Motor neuron (in vitro differentiated cells): Measurements from ENCODE around the gene RFTN1. TPM values are rescaled to one million over a fixed set of nuclear protein-coding genes. Genes with fewer than 3 reads are reported as not detected.
A peak's percentile ranks its signal among the peaks of the same experiment; 100 is the strongest.

Experiments used
- ATAC-seq, 8 experiments: fragments of 200-7000 bp; cut with Tn5 transposase; replicated peaks in 6 of 8; 2 replicates each; pipeline ENCODE4 v1.8.0; 2021; ENCODE audit warnings: mild to moderate bottlenecking in 8 of 8, moderate library complexity in 8 of 8
- H3K27ac ChIP-seq, 2 donors: fragments of 250-450 bp; sonication (Bioruptor Pico); 2 replicates each; pipeline ENCODE4 v1.9.0; 2021; ENCODE audit warnings: antibody characterized with exemption in 2 of 2, mild to moderate bottlenecking in 2 of 2, moderate library complexity in 1 of 2
- H3K4me1 ChIP-seq, 2 donors: fragments of 250-450 bp; sonication (Bioruptor Pico); replicated peaks in 1 of 2; 2 replicates each; pipeline ENCODE4 v1.6.1; 2021; ENCODE audit warnings: antibody characterized with exemption in 2 of 2, mild to moderate bottlenecking in 2 of 2, moderate library complexity in 1 of 2
- H3K4me3 ChIP-seq, 5 donors: fragments of 250-450 bp; sonication (Bioruptor Pico); 2 replicates each; pipeline ENCODE4 v1.9.0; 2021; ENCODE audit warnings: antibody characterized with exemption in 5 of 5, mild to moderate bottlenecking in 5 of 5, moderate library complexity in 4 of 5
- WGBS, 10 experiments: fragments of 450-650 bp; shearing (Covaris generic); methylation state at CpG; one replicate each; pipeline ENCODE4 v1.0.0; 2022; 5-methylcytosine and 5-hydroxymethylcytosine counted together
- in situ Hi-C, 9 experiments: fragments of 400-800 bp; cut with MboI; loops; one replicate each; pipeline ENCODE4 v1.15.0; 2021; ENCODE audit warnings: low sequenced_read_pairs in 9 of 9, low pct_unique_long_range_greater_than_20kb in 2 of 9; ENCODE audit not compliant: unreplicated experiment in 9 of 9
- total RNA-seq, 8 experiments: library from RNA; unstranded; fragments of 300-600 nt; gene quantifications; 2 replicates each; pipeline versions ENCODE4 v1.2.3 to v1.2.4, GENCODE V29; 2022

Gene RFTN1
- total RNA-seq, 8 experiments from 2014 or later, result 2.4 to 27.9 (median 6.7) TPM

DNA sequence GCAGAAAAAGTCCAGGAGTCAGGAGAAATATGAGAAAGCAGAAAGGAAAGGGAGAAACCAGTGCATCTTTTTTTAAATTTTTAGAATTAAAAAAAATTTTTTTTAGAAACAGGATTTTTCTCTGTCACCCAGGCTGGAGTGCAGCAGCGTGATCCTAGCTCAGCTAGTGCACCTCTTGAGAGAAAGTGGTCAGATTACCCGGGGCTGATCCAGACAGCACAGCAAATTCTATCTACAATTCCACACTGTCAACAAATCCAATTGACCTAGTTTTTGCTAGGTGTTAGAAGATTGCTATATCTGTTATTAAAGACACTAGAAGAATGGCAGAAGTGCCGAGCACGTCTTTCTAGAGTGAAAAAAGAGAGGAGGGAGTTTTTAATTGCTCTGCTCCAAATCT, 117.3 kb downstream of the RFTN1 start:
- ATAC-seq, result no peak
- in situ Hi-C loops, result no loop called here
- no peak overlapping the region for H3K27ac ChIP-seq
- peaks cover 0 to 12% of the 10 kb centered on the region in 2 donors for H3K4me1 ChIP-seq
- no peak overlapping the region for H3K4me3 ChIP-seq
- 71 to 100% (median 90%) methylated on average over 1 to 3 of the region's 4 CpGs; no CpG with 5 or more reads in 5 of the 10 experiments for WGBS, 10 experiments

- H3K27ac ChIP-seq, result no peak overlapping the region
- in situ Hi-C loops, result no loop called here
- ATAC-seq, result no peak
- H3K4me1 ChIP-seq, result peaks cover 0 to 12% of the 10 kb centered on the region in 2 donors
- no peak overlapping the region for H3K4me3 ChIP-seq
- 7 to 80% (median 53%) methylated on average over 1 to 3 of the region's 3 CpGs; no CpG with 5 or more reads in 2 of the 10 experiments for WGBS, 10 experiments
These were observed 118.3 kb downstream of the RFTN1 start for GRCh38 chr3:16395212-16395611.

GRCh38 chr3:16394639-16395038, 118.9 kb downstream of the RFTN1 start:
- H3K4me1 ChIP-seq, result peaks cover 0 to 10% of the 10 kb centered on the region in 2 donors
- in situ Hi-C loops, result no loop called here
- ATAC-seq, result peak in 1 of 8 experiments; percentile 10
- WGBS, 10 experiments, result 0 to 43% (median 0%) methylated on average over 1 of the region's 1 CpG; no CpG with 5 or more reads in 7 of the 10 experiments
- H3K4me3 ChIP-seq, result no peak overlapping the region
- H3K27ac ChIP-seq, result no peak overlapping the region

- H3K4me1 ChIP-seq, result no peaks in the 10 kb centered on the region
- WGBS, 10 experiments, result 40 to 100% (median 80%) methylated on average over 1 of the region's 1 CpG; no CpG with 5 or more reads in 6 of the 10 experiments
- peak in 2 of 8 experiments; percentile 49 to 77 for ATAC-seq
- H3K4me3 ChIP-seq, result no peak overlapping the region
- in situ Hi-C loops, result no loop called here
- no peak overlapping the region for H3K27ac ChIP-seq
These were observed 120.8 kb downstream of the RFTN1 start for GRCh38 chr3:16392717-16393116.

- in situ Hi-C loops, result no loop called here
- Histone ChIP-seq H3K4me3 (no peak overlapping the region), H3K27ac (no peak overlapping the region), H3K4me1 (no peaks in the 10 kb centered on the region)
- 0% methylated on average over 1 of the region's 1 CpG; no CpG with 5 or more reads in 7 of the 10 experiments for WGBS, 10 experiments
- ATAC-seq, result peak in 2 of 8 experiments; percentile 34 to 62
These were observed 121.4 kb downstream of the RFTN1 start for GRCh38 chr3:16392065-16392464.

DNA sequence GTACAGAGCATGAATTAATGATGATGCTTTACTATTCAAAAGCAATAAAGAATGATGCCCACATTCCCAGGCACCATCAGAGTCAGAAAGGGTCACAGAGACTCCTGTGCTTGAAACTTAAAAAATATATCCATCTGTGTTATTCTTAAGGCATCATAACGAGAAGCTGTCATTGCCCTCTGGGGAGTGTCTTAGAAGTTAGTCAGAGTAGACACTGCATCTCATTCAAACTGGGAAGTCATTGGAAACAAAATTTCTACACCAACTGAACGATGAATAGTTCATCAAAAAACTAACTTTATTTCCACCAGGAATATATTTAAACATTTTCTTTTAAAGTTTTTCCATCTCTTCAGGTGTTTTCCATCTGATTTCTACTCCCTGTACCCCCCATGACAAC, 122.9 kb downstream of the RFTN1 start:
- Histone ChIP-seq H3K27ac (no peak overlapping the region), H3K4me1 (no peaks in the 10 kb centered on the region), H3K4me3 (no peak overlapping the region)
- in situ Hi-C loops, result no loop called here
- no peak for ATAC-seq
- WGBS, 10 experiments, result 8 to 95% (median 58%) methylated on average over 1 to 2 of the region's 2 CpGs; no CpG with 5 or more reads in 2 of the 10 experiments

- no peaks in the 10 kb centered on the region for H3K4me1 ChIP-seq
- no peak overlapping the region for H3K27ac ChIP-seq
- no peak overlapping the region for H3K4me3 ChIP-seq
- peak in 3 of 8 experiments; percentile 33 to 79 (median 78) for ATAC-seq
- WGBS, 10 experiments, result 0 to 100% (median 67%) methylated on average over 1 to 3 of the region's 3 CpGs
- in situ Hi-C loops, result no loop called here
These were observed 124.6 kb downstream of the RFTN1 start for GRCh38 chr3:16388850-16389441.

- no peaks in the 10 kb centered on the region for H3K4me1 ChIP-seq
- in situ Hi-C loops, result no loop called here
- 80 to 100% (median 92%) methylated on average over 1 to 4 of the region's 4 CpGs; no CpG with 5 or more reads in 4 of the 10 experiments for WGBS, 10 experiments
- H3K27ac ChIP-seq, result no peak overlapping the region
- no peak overlapping the region for H3K4me3 ChIP-seq
- ATAC-seq, result no peak
These were observed 126.9 kb downstream of the RFTN1 start for GRCh38 chr3:16386561-16386960.

DNA sequence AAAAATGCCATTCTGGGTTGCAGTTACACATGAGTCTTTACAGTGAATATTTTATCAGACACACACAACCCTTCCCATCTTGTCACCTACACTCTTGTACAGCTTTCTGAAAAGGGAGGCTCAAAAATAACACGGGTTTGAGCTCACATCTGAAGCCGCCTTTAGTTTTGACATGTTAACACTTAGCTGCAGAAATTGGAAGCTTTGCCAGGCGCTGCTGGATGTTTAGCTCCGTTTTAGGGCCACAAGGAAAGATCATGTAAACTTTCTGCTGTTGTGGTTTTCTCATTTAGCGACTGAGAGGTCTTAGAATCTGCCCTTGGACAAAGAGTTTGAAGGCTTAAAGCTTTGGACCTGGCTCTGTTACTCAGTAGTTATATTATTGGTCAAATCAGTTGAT, 128.3 kb downstream of the RFTN1 start:
- 48 to 94% (median 82%) methylated on average over 2 to 4 of the region's 5 CpGs; no CpG with 5 or more reads in 2 of the 10 experiments for WGBS, 10 experiments
- Histone ChIP-seq H3K4me1 (no peaks in the 10 kb centered on the region), H3K27ac (no peak overlapping the region), H3K4me3 (no peak overlapping the region)
- no peak for ATAC-seq
- in situ Hi-C loops, result no loop called here

- Histone ChIP-seq H3K4me1 (no peaks in the 10 kb centered on the region), H3K27ac (no peak overlapping the region), H3K4me3 (no peak overlapping the region)
- in situ Hi-C loops, result no loop called here
- WGBS, 10 experiments, result 86 to 100% (median 100%) methylated on average over 1 of the region's 1 CpG; no CpG with 5 or more reads in 4 of the 10 experiments
- ATAC-seq, result no peak
These were observed 129.6 kb downstream of the RFTN1 start for GRCh38 chr3:16383864-16384263.

DNA sequence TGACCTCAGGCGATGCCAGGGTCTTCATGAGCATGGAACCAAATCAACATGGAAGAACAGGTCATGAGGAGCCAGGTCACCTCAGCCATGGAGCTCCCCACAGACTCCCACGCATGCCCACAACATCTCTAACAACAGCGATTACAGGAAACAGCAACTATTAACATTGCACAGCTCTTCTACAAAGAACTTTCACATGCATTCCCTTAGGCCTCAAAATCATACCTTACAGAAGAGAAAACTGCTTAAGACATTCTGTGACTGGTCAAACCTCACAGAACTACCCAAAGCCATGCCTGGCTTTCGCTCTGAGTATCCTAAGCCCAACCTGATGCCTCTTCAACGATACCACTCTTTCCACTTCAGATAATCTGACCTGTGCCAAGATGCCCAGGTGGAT, 130.7 kb downstream of the RFTN1 start:
- Histone ChIP-seq H3K4me3 (no peak overlapping the region), H3K4me1 (no peaks in the 10 kb centered on the region), H3K27ac (no peak overlapping the region)
- in situ Hi-C loops, result no loop called here
- ATAC-seq, result no peak
- 90 to 100% (median 100%) methylated on average over 1 to 5 of the region's 5 CpGs for WGBS, 10 experiments

GRCh38 chr3:16381426-16381825, 132.1 kb downstream of the RFTN1 start:
- H3K27ac ChIP-seq, result no peak overlapping the region
- in situ Hi-C loops, result no loop called here
- no peak for ATAC-seq
- 66 to 100% (median 90%) methylated on average over 1 to 4 of the region's 4 CpGs for WGBS, 10 experiments
- no peaks in the 10 kb centered on the region for H3K4me1 ChIP-seq
- H3K4me3 ChIP-seq, result no peak overlapping the region

DNA sequence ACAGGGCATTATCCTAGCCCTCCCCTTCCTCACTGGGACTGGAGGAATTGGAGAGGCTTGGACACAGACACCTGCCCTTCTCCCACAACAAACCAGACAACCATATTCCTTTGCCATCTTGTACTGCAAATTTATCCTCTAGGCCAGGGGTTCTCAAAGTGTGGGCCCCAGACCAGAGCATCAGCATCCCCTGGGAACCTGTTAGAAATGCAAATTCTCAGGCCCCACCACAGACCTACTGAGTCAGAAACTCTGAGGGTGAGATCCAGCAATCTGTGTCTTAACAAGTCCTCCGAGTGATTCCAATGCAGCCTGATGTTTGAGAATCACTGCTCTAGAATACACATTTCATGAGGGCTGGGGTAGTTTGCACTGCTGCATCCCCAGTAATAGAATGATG, 133.1 kb downstream of the RFTN1 start:
- in situ Hi-C loops, result no loop called here
- no peak overlapping the region for H3K4me3 ChIP-seq
- ATAC-seq, result no peak
- no peak overlapping the region for H3K27ac ChIP-seq
- H3K4me1 ChIP-seq, result peaks cover 0 to 1% of the 10 kb centered on the region in 2 donors
- WGBS, 10 experiments, result 80 to 100% (median 100%) methylated on average over 1 of the region's 1 CpG; no CpG with 5 or more reads in 5 of the 10 experiments

DNA sequence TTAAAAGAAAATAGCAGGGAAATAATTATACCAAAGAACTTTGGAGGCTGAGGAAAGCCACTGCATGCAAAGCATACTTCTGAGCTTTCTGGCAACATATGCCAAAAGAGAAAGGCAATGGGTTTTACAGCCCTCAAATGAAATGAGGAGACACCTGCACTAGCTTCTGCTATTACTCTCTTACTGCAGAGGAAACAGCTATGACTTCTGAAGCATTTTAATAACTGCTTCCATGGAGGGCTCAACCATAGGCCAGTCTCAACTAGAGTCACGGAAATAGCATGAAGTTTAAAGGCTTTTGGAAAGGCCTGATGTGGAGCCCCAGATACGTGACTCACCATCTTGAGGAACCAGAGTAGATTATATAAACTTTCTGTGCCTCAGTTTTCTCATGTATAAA, 133.7 kb downstream of the RFTN1 start:
- in situ Hi-C loops, result no loop called here
- WGBS, 10 experiments, result 33 to 100% (median 50%) methylated on average over 1 to 2 of the region's 2 CpGs; no CpG with 5 or more reads in 4 of the 10 experiments
- H3K27ac ChIP-seq, result no peak overlapping the region
- H3K4me1 ChIP-seq, result peaks cover 0 to 7% of the 10 kb centered on the region in 2 donors
- H3K4me3 ChIP-seq, result no peak overlapping the region
- ATAC-seq, result no peak
